A549 (cell line): Measurements from ENCODE around the gene LAT.

Experiments
- CHD2 ChIP-seq: fragments of 150-350 bp; IDR thresholded peaks from 2 replicates; pipeline ENCODE4 v1.6.1; 2014; ENCODE audit warnings: low read length; ENCODE audit not compliant: partially characterized antibody
- HDAC2 ChIP-seq: fragments of 200-600 bp; sonication (generic); IDR thresholded peaks from 2 replicates; pipeline ENCODE4 v1.6.1; 2016
- MYC ChIP-seq: IDR thresholded peaks from 2 replicates; pipeline ENCODE4 v1.6.1; 2012; ENCODE audit warnings: mild to moderate bottlenecking, inconsistent platforms, low read length, improper control_type of control experiment, borderline replicate concordance
- POLR2A ChIP-seq: IDR thresholded peaks from 2 replicates; pipeline ENCODE4 v1.6.1; 2012; ENCODE audit warnings: mild to moderate bottlenecking, low read length
- RAD21 ChIP-seq, 2 experiments: fragments of >200 bp in 1 of 2; sonication (Bioruptor Twin) in 1 of 2; formaldehyde crosslinking in 1 of 2; IDR thresholded peaks in 1 of 2; conservative IDR thresholded peaks in 1 of 2; 2 replicates in 1 of 2; 3 replicates in 1 of 2; pipeline ENCODE4 v1.6.1; 2012 to 2018; ENCODE audit warnings: inconsistent platforms in 1 of 2
- ZFP36 ChIP-seq: fragments of 450-650 bp; IDR thresholded peaks from 2 replicates; pipeline ENCODE4 v1.6.1; 2014; ENCODE audit warnings: borderline replicate concordance; ENCODE audit not compliant: partially characterized antibody
- TF ChIP-seq, protein P1 (sequence below): fragments of 200-600 bp; sonication (generic); IDR thresholded peaks from 2 replicates; pipeline ENCODE4 v1.6.1; 2016; ENCODE audit warnings: antibody characterized with exemption, mild to moderate bottlenecking, moderate library complexity
- TF ChIP-seq, protein P2 (sequence below): fragments of >200 bp; sonication (Bioruptor Twin); formaldehyde crosslinking; IDR thresholded peaks from 3 replicates; pipeline ENCODE4 v1.5.1; 2016

DNA sequence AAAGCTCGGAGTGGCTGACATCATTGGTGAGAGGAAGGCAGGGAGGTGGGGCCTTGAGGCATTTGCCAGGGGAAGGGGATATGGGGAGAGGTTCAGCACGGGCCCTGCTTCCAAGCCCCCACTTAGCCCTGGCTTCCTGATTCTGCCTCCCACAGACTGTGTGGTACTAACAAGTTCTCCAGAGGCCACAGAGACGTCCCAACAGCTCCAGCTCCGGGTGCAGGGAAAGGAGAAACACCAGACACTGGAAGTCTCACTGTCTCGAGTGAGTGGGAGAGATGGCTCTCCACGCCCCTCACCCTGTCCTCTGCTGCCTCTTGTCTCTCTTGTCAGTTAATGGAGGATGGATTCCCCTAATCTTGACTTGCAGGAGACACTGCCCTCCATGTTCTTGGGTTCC lies 26.0 kb upstream of the LAT start:
- TF ChIP-seq POLR2A (no peak), RAD21 (conservative IDR thresholded peaks at IDR 0.05 in 1 of 2, IDR thresholded peaks at IDR 0.05 in 1 of 2) (no peak), CHD2 (no peak), MYC (no peak), ZFP36 (no peak), HDAC2 (no peak)
- TF ChIP-seq, protein P1, sequence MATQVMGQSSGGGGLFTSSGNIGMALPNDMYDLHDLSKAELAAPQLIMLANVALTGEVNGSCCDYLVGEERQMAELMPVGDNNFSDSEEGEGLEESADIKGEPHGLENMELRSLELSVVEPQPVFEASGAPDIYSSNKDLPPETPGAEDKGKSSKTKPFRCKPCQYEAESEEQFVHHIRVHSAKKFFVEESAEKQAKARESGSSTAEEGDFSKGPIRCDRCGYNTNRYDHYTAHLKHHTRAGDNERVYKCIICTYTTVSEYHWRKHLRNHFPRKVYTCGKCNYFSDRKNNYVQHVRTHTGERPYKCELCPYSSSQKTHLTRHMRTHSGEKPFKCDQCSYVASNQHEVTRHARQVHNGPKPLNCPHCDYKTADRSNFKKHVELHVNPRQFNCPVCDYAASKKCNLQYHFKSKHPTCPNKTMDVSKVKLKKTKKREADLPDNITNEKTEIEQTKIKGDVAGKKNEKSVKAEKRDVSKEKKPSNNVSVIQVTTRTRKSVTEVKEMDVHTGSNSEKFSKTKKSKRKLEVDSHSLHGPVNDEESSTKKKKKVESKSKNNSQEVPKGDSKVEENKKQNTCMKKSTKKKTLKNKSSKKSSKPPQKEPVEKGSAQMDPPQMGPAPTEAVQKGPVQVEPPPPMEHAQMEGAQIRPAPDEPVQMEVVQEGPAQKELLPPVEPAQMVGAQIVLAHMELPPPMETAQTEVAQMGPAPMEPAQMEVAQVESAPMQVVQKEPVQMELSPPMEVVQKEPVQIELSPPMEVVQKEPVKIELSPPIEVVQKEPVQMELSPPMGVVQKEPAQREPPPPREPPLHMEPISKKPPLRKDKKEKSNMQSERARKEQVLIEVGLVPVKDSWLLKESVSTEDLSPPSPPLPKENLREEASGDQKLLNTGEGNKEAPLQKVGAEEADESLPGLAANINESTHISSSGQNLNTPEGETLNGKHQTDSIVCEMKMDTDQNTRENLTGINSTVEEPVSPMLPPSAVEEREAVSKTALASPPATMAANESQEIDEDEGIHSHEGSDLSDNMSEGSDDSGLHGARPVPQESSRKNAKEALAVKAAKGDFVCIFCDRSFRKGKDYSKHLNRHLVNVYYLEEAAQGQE, result no peak
- TF ChIP-seq, protein P2, sequence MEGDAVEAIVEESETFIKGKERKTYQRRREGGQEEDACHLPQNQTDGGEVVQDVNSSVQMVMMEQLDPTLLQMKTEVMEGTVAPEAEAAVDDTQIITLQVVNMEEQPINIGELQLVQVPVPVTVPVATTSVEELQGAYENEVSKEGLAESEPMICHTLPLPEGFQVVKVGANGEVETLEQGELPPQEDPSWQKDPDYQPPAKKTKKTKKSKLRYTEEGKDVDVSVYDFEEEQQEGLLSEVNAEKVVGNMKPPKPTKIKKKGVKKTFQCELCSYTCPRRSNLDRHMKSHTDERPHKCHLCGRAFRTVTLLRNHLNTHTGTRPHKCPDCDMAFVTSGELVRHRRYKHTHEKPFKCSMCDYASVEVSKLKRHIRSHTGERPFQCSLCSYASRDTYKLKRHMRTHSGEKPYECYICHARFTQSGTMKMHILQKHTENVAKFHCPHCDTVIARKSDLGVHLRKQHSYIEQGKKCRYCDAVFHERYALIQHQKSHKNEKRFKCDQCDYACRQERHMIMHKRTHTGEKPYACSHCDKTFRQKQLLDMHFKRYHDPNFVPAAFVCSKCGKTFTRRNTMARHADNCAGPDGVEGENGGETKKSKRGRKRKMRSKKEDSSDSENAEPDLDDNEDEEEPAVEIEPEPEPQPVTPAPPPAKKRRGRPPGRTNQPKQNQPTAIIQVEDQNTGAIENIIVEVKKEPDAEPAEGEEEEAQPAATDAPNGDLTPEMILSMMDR, result no peak
